Gastrocnemius medialis (tissue), 4 donors: ENCODE measurements around the gene FAM83G. TPM values are rescaled to one million over a fixed set of nuclear protein-coding genes. Genes with fewer than 3 reads are reported as not detected.

ENCODE experiments used
- ATAC-seq, 2 donors: fragments of 150-250 bp; one replicate each; pipeline ENCODE4 v1.9.1; 2016
- DNase-seq, 2 donors: peaks; one replicate each; pipeline ENCODE4 v3.0.0-alpha.2; 2019
- H3K27ac ChIP-seq, 4 donors: fragments of 200-600 bp; sonication (generic); 1 replicate in 1 of 4; 2 replicates in 3 of 4; pipeline ENCODE4 v1.5.1; 2016 to 2018; ENCODE audit warnings: mild to moderate bottlenecking in 2 of 4, moderate library complexity in 1 of 4
- H3K27me3 ChIP-seq, 3 donors: fragments of 200-600 bp; sonication (generic) in 2 of 3; 1 replicate in 1 of 3; 2 replicates in 2 of 3; pipeline versions ENCODE4 v1.5.1 to v1.6.0; 2016 to 2019; ENCODE audit warnings: mild to moderate bottlenecking in 1 of 3, moderate library complexity in 1 of 3
- H3K36me3 ChIP-seq, 2 donors: fragments of 200-600 bp; sonication (generic) in 1 of 2; one replicate each; pipeline ENCODE4 v1.5.1; 2017 to 2018
- H3K4me1 ChIP-seq, 2 donors: fragments of 200-600 bp; sonication (generic) in 1 of 2; one replicate each; pipeline ENCODE4 v1.5.1; 2016 to 2017; ENCODE audit warnings: mild to moderate bottlenecking in 2 of 2
- H3K4me3 ChIP-seq, 4 donors: fragments of 200-600 bp; sonication (generic) in 3 of 4; 1 replicate in 1 of 4; 2 replicates in 3 of 4; pipeline ENCODE4 v1.5.1; 2016 to 2019; ENCODE audit warnings: mild to moderate bottlenecking in 2 of 4
- H3K9me3 ChIP-seq, 3 donors: fragments of 200-600 bp; sonication (generic) in 2 of 3; 1 replicate in 1 of 3; 2 replicates in 2 of 3; pipeline ENCODE4 v1.5.1; 2016 to 2019
- POLR2A ChIP-seq, 2 donors: fragments of 450-650 bp; IDR thresholded peaks; one replicate each; pipeline ENCODE4 v1.6.1; 2017; ENCODE audit warnings: antibody characterized with exemption in 2 of 2, mild to moderate bottlenecking in 2 of 2, moderate library complexity in 2 of 2
- in situ Hi-C, 4 donors: fragments of 200-750 bp; cut with MboI; loops; one replicate each; pipeline versions ENCODE4 v1.15.0 to v1.8.0; 2017; ENCODE audit warnings: low sequenced_read_pairs in 4 of 4
- intact Hi-C: fragments of 100-400 bp; cut with DNase I; formaldehyde crosslinking; loops from one replicate; pipeline ENCODE4 v1.15.1; 2023; ENCODE audit warnings: low total_unique reads
- total RNA-seq, 4 donors: library from RNA; depleted of rRNA; stranded (reverse); fragments of >200 nt; gene quantifications; one replicate each; pipeline versions ENCODE4 v1.1.0 to v1.2.3, GENCODE V29; 2016
- TF ChIP-seq, protein P1 (sequence below), 5 experiments: fragments of 450-650 bp in 3 of 5; fragments of 200-600 bp in 2 of 5; sonication (generic) in 2 of 5; IDR thresholded peaks in 4 of 5; conservative IDR thresholded peaks in 1 of 5; 1 replicate in 4 of 5; 2 replicates in 1 of 5; pipeline ENCODE4 v1.5.1; 2016 to 2019; ENCODE audit warnings: antibody characterized with exemption in 5 of 5, mild to moderate bottlenecking in 3 of 5, moderate library complexity in 3 of 5

Gene FAM83G
- total RNA-seq, 4 donors from 2014 or later = 8.2 to 25.6 (median 16.9) TPM

DNA sequence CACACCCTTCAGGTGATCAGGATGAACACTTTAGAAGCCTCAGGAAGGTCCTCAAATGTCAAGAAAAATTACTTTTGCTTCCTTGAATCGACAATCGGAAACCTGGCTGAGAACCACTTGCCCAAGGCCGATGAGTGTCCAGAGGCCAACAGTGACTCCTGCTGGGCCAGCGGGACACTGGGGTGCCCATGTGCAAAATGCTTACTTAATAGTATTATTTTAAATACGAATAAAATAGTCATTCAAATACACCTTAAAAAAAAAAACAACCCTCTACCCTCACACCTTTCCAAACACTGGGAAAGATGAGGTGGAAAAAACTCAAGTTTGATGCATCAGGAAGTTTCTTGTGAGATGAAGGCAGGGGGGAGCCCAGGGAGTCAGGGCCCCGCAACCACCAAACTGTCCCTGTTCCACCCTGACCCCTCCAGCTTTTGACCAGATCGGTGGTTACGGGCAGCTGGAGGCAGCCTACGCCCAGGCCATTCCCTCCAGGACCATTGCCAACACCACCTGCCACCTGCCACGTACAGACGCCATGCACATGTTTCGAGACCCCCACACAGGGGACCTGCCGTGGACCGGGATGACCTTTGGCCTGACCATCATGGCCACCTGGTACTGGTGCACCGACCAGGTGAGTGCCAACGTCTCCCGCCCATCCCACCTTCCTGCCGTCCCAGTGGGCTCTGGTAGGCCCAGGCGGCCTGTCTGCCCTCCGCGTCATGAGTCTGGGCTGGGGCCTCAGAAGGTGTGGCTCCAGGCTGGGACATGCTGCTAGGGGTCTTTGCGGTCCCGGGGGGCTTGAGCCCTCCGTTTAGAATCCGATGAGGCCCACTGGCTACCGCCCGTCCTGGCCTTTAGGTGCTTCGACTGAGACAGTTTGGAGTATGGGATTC is 33.7 kb downstream of the FAM83G start:
- Histone ChIP-seq H3K27ac (no peak overlapping the region), H3K27me3 (no peaks in the 10 kb centered on the region), H3K9me3 (no peaks in the 10 kb centered on the region), H3K4me3 (no peak overlapping the region), H3K4me1 (peaks cover 8 to 13% of the 10 kb centered on the region in 2 donors), H3K36me3 (no peaks in the 10 kb centered on the region)
- in situ Hi-C loops (no loop called here), intact Hi-C loops (no loop called here)
- no peak for DNase-seq
- ATAC-seq = no peak
- TF ChIP-seq, protein P1, sequence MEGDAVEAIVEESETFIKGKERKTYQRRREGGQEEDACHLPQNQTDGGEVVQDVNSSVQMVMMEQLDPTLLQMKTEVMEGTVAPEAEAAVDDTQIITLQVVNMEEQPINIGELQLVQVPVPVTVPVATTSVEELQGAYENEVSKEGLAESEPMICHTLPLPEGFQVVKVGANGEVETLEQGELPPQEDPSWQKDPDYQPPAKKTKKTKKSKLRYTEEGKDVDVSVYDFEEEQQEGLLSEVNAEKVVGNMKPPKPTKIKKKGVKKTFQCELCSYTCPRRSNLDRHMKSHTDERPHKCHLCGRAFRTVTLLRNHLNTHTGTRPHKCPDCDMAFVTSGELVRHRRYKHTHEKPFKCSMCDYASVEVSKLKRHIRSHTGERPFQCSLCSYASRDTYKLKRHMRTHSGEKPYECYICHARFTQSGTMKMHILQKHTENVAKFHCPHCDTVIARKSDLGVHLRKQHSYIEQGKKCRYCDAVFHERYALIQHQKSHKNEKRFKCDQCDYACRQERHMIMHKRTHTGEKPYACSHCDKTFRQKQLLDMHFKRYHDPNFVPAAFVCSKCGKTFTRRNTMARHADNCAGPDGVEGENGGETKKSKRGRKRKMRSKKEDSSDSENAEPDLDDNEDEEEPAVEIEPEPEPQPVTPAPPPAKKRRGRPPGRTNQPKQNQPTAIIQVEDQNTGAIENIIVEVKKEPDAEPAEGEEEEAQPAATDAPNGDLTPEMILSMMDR (IDR thresholded peaks at IDR 0.05 in 4 of 5, conservative IDR thresholded peaks at IDR 0.05 in 1 of 5) = no peak
- TF ChIP-seq POLR2A (IDR thresholded peaks at IDR 0.05) = no peak

DNA sequence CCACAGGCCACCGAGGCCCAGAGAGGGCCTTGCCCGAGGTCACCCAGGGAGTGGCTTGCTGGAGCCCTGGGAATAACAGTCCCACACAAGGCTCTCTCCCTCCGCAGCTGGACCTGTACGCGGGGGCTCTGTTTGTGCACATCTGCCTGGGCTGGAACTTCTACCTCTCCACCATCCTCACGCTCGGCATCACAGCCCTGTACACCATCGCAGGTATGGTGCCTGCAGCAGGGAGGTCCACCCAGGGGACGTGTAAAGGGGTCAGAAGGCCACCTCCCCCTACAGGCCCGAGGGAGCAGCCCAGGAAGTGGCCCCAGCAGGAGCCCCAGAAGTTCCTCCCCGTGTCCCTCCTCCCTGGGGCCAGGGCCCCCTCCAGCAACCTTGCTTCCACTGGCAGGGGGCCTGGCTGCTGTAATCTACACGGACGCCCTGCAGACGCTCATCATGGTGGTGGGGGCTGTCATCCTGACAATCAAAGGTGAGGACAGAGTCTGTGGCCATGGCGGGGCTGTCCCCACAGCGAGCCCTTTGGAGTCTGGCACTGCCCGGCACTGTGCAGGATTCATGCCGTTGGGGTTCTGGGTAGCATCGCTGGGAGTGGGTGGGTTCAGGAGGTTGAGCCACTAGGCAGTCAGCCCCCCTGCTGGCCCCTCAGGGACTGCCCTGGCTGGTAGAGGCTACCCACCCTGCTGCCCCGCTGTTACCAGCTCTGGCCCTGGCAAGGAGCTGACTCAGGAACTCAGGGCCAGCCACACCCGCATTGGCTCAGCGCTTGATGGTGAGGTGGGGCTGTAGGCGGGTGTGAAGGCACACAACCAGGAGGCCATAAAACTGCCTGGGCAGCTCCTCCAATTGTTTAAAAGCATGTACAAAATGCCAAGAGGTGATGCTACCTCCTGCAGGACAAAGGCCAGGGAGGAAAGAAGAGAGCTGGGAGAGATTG is 35.3 kb downstream of the FAM83G start:
- intact Hi-C loops = loop anchor here (5.0 kb wide), 1 partner anchor 53 kb away; no protein-coding TSS in a partner anchor
- no peak for TF ChIP-seq POLR2A (IDR thresholded peaks at IDR 0.05)
- TF ChIP-seq, protein P1 (IDR thresholded peaks at IDR 0.05 in 4 of 5, conservative IDR thresholded peaks at IDR 0.05 in 1 of 5) = no peak
- peaks cover 8 to 13% of the 10 kb centered on the region in 2 donors for H3K4me1 ChIP-seq
- H3K4me3 ChIP-seq = no peak overlapping the region
- no peak for DNase-seq
- no peaks in the 10 kb centered on the region for H3K36me3 ChIP-seq
- no peaks in the 10 kb centered on the region for H3K27me3 ChIP-seq
- no peak overlapping the region for H3K27ac ChIP-seq
- no peaks in the 10 kb centered on the region for H3K9me3 ChIP-seq
- in situ Hi-C loops = loop anchor here in 1 of 4 donors (10.0 kb wide), 1 partner anchor 46 kb away; no protein-coding TSS in a partner anchor
- ATAC-seq = no peak

GRCh38 chr17:18968345-18968744 is 36.2 kb downstream of the FAM83G start:
- no peak for DNase-seq
- in situ Hi-C loops (loop anchor here in 1 of 4 donors (10.0 kb wide), 1 partner anchor 46 kb away; no protein-coding TSS in a partner anchor), intact Hi-C loops (loop anchor here (5.0 kb wide), 1 partner anchor 54 kb away; no protein-coding TSS in a partner anchor)

GRCh38 chr17:18967916-18968315 is 36.6 kb downstream of the FAM83G start:
- in situ Hi-C loops = loop anchor here in 1 of 4 donors (10.0 kb wide), 1 partner anchor 47 kb away; no protein-coding TSS in a partner anchor
- intact Hi-C loops = loop anchor here (5.0 kb wide), 1 partner anchor 54 kb away; no protein-coding TSS in a partner anchor
- Histone ChIP-seq H3K27ac (peak overlapping the region in 2 of 4 donors; percentile 27 to 49), H3K9me3 (no peaks in the 10 kb centered on the region), H3K27me3 (no peaks in the 10 kb centered on the region), H3K4me1 (peaks cover 8 to 13% of the 10 kb centered on the region in 2 donors), H3K36me3 (no peaks in the 10 kb centered on the region), H3K4me3 (no peak overlapping the region)
- ATAC-seq = no peak
- no peak for DNase-seq
- TF ChIP-seq, protein P1 (IDR thresholded peaks at IDR 0.05 in 4 of 5, conservative IDR thresholded peaks at IDR 0.05 in 1 of 5) = no peak
- TF ChIP-seq POLR2A (IDR thresholded peaks at IDR 0.05) = no peak

More at GRCh38 chr17:18968345-18968744, 36.2 kb downstream of the FAM83G start:
- H3K4me1 ChIP-seq = peaks cover 8 to 13% of the 10 kb centered on the region in 2 donors
- TF ChIP-seq POLR2A (IDR thresholded peaks at IDR 0.05) = no peak
- TF ChIP-seq, protein P1 (IDR thresholded peaks at IDR 0.05 in 4 of 5, conservative IDR thresholded peaks at IDR 0.05 in 1 of 5) = no peak
- H3K27me3 ChIP-seq = no peaks in the 10 kb centered on the region
- H3K9me3 ChIP-seq = no peaks in the 10 kb centered on the region
- H3K4me3 ChIP-seq = no peak overlapping the region
- H3K36me3 ChIP-seq = no peaks in the 10 kb centered on the region
- no peak for ATAC-seq
- no peak overlapping the region for H3K27ac ChIP-seq
